Fibroblast of skin of back (primary cell): ENCODE results near the gene NDRG4.

Source experiments
- DNase-seq: peaks from one replicate; pipeline ENCODE4 v3.0.0-alpha.2; 2013

NDRG4 gene

GRCh38 chr16:58495521-58496331 is 4.2 kb upstream of the NDRG4 start:
- DNase-seq: no peak

- DNase-seq: no peak
These were observed 2.5 kb upstream of the NDRG4 start for GRCh38 chr16:58497468-58497867.

DNA sequence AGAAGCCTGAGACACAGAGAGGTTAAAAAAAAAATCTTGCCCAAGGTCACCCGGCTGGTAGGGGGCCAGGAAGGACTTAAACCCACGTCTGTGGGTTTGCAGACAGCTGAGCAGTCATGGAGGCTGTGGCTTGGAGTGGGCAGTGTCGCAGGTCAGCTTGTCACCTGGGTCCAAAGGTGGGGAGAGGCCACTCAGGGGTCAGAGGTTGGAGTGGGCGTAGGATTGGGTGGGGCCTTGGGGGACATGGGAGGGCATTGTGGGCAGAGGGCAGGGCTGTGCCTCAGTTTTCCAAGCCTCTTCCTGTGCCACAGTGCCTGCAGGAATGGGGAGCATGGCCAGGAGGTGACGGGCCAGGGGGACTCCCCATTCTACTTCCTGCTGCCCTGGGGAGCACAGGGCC is 2.0 kb upstream of the NDRG4 start:
- no peak for DNase-seq

- DNase-seq: no peak
These were observed 1.4 kb upstream of the NDRG4 start for GRCh38 chr16:58498341-58499091.

- no peak for DNase-seq
These were observed 841 bp upstream of the NDRG4 start for GRCh38 chr16:58499092-58499511.

DNA sequence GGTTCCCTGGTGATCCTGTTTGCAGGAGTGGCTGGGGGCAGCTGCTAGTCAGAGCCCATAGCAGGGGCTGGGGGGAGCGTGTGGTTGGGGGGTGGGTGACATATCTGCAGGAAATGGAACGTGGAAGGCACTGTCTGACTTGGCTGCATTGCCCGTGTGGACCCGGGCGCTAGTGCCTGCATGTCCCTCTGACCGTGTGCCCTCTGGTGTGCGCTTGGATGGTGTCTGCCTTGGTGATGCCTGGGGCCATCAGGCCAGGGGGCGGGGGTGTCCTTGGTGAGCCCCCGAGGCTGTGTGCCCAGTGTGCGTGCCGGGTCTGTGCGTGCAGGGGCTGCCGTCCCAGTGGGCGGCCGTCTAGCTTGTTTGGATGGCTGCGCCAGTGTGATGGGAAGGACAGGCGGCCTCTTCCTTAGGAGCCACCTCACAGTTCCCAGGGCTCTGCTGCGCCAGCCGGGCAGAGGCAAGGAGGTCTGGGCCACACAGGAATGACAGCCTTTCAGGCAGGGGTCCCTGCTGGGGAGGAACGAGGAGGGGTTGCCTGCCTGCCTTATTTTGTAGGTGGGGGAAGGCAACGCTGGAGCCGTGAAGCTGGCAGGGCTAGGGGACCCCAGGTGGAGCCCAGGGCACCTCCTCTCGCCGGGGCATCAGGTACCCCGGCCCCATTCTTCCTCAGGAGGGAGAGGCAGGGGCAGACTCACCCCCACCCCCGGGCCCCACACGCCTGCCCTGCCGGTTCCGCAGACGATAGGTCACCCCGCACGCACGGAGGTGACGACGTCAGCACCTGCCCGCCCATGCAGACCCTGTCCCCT is 693 bp downstream of the NDRG4 start:
- no peak for DNase-seq

DNA sequence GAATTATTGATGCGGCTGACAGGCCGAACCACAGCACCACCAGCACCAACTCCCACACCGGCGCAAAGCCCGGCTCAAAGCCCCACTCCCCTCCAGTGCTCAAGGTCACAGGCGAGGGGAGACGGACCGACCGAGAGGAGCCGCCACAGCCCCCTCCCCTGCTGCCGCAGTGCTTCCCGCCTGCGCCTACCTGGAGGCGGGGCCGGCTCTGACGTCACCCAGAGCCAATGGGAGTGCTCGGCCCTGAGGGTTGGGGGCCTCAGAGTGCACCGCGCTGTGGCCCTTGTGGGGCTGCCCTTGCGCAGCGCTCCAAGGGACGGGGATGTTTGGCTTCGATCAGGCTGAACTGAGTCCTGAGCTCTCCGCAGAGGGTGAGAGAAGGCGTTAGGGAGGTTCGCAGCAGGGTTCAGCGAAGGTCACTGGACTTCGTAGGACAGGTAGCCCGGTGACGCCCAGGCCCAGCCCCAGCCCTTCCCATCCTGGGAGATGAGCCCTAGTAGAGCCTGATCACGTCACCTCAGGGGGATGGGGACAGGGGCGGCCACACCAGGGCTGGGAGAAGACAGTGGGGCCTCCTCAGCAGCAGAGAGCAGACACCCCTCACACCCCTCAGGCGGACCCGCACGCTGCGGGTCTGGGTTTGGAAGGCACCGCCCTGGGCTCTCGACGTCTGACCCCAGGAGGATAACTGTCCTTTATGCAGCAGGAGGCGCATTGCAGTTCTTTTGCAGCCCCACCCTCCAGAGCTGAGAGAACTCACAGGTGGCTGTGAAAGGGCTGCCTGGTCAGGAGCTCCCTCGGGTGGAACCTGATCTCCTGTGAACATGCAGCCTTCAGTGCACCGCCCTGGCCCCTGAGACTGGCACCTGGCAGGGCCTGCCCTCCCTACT is 1.5 kb downstream of the NDRG4 start:
- DNase-seq: no peak

DNA sequence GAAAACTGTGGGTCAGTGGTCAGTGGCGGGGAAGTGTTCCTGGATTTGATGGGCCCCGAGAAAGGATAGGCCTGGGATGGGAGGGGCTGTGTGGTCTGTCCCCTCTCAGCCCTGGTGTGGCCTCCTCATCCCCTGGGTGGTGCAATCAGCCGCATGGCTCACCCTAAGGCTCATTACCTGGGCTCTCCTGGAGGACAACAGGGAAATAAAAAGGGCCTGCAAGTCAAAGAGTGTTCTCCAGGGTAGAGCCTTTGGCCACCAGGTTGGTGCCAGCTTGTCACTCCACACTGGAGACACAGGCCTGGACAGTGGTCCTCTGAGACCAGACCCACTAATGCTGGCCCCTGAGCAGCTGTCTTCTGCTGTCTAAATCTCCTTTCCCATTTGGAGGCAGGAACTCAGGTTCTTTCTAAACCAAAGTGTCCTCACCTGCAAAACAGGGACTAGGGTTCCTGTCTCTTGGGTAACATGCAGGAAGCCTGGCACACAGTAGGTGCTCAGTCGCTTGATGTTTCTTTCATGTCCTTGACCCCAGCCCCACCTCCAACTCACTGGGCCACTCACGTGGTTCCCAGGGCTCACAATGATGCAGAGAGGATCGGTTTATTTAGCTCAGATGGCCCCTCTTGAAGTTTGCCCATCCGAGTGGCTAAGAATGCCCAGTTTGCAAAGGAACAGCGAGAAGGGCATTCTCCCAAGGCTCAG is 2.4 kb downstream of the NDRG4 start:
- no peak for DNase-seq

DNA sequence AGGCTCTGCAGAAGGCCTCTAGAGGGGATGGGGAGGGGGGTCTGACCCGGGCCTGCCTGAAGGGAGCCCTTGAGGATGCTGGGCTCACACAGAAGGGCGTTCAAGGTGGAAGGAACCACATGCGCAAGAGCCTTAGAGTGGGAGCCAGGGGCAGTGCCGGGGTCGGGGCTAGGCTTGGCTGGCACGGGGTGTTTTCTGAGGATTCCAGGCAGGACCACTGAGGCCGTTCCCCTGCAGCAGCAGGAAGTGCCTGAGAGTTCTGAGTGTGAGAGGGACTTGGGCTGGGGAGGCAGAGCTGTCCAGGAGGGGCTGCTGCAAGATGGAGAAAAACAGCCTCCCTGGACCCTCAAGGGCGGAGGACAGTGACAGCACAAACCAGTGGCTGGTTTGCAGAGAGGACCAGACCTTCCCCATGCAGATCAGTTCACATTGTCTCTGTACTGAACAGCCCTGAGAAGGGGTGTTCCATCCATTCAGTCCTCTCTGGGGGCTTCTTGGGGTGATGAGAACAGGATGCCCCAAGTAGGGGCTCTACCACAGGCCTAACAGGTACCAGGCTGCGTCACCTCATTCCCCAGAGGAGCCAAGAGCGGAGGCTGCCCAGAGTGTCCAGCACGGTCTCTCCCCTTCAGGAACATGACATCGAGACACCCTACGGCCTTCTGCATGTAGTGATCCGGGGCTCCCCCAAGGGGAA is 3.4 kb downstream of the NDRG4 start:
- no peak for DNase-seq

GRCh38 chr16:58503863-58504688 is 4.1 kb downstream of the NDRG4 start:
- DNase-seq: no peak

DNA sequence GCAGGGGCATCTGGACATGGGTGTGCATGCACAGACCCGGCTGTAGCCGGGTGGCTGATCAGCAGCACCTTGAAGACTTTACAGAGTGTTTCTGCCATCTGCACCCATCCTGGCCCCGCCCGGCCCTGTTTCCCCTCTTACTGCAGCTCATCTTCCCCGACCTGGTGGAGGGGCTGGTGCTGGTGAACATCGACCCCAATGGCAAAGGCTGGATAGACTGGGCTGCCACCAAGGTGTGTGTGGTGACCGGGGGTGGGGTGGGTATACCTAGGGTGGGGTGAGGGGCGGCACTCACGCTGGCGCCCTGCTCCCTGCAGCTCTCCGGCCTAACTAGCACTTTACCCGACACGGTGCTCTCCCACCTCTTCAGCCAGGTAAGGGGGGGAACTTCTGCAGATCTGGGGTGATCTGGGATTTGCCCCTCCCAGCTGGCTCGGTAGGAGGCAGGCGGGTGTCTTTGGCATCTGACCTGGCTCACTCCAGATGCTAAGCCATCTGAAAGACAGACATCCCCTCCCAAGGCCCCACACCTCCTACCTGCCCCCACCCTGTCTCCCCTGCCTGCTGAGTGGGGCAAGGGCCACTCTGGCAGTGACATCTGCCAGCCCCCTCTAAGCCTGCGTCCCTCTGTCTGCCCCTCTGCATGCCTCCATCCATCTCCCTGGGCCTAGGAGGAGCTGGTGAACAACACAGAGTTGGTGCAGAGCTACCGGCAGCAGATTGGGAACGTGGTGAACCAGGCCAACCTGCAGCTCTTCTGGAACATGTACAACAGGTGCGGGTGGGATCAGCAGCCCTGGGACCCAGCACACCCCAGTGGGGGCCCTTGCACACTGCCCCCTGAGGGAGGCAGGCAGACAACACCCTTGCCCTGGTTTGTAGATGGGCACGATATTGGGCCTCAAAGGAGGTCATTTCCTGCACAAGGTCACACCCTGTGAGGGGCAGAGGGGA is 6.6 kb downstream of the NDRG4 start:
- DNase-seq: no peak

DNA sequence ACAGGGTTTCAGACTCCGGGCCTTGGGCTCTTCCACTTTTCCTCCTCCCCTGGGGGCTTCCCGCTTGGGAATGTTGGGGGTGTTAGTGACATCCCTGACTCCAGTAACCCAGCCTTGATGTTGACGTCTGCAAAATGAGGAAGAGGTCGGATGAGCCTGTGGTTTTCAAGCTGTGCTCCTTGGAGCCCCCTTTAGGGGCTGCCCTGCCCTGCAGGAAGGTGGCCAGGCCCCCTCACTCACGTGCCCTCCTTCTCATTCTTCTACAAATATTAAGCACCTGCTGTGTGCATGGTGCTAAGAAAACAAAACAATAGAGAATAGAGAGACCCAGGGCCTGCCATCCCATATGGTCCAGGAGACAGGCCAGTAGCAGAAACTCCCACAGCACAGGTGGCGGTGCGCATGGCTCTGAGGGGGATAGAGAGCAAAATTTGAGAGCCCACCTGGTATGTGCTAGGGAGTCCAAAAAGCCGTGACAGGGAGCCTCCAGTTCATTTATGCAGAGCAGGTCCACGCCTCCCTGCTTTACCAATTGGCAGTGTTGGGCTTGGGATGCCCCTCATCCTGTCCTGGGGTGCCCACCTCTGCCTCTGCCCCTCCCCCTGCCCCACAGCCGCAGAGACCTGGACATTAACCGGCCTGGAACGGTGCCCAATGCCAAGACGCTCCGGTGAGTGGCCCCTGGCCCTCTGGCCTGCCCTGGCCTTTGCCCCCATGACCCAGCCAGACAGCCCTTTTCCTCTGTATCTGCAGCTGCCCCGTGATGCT is 7.4 kb downstream of the NDRG4 start:
- DNase-seq: no peak

- DNase-seq: no peak
These were observed 8.2 kb downstream of the NDRG4 start for GRCh38 chr16:58507963-58508670.

DNA sequence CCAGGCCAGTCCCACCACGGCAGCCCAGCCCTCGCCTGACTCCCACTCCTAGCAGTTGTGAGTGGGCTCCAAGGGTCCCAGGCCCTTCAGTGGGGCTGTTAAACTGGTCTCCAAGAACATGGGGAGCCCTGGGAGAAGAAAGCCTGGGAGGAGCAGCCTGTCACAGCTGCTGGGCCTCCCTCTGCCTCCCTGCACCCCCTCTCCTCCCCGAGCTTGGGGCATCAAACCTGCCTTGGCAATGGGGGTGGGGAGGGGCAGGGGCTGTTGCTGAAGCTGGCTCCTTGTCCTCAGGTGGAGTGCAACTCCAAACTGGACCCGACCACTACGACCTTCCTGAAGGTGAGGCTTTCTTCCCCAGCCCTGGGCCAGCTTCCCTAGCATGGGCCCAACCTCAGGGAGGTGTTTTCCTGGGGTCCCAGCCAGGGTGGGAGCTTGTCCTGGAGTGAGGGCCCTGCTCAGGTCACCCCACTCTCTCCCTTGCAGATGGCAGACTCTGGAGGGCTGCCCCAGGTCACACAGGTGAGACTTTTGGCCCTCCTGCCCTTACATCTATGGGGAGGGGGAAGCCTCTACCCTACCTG is 8.8 kb downstream of the NDRG4 start:
- DNase-seq: no peak

DNA sequence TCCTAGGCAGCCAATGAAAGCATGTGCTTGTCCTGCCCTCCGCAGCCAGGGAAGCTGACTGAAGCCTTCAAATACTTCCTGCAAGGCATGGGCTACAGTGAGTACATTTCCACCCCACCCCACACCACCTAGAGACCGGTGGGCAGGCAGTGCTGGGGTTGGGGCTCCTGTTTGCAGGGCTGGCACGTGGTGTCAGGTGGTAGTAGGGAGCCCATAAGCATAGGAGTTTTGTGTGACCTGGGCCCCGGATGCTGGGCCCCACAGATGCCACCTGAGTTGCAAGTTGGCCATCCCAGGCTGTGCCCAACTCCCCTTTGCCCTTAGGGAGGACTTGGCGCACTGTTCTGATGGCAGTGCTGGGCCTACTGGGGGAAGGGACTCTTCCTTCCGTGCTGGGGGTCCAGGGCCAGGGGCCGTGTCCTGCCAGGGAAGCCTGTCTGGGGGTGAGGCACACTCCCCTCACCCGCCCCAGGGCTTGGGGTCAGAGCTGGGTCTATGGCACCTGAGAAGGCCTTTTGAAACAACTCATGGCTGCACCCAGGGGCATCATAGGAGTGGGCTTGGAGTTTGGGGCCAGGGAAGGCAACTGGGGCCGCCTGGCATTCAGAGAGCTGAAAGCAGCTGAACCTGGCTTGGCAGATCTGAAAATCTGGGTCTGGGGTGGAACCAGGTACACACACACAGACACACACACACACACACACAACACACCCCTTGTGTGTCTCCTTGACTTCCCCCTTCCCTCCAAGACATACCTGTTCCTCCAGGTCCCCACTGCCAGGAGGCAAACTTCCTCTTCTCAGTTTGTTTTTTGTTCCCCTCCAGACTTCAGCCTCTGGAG is 9.5 kb downstream of the NDRG4 start:
- DNase-seq: no peak
